NCI-H2196 treated with DMSO at 0.1 percent for 48 hours (cell line): ENCODE measurements around the gene ITIH3.
"Not testable (repeated sequence)": the region's sequence is repeated elsewhere in the genome, so short reads cannot be mapped to it uniquely, and the experiment has no call there.

Source experiments
- DNase-seq: peaks from one replicate; lab custom pipeline; 2025; ENCODE audit not compliant: unreplicated experiment; lab: John Stamatoyannopoulos, UW

The ITIH3 gene, protein sequence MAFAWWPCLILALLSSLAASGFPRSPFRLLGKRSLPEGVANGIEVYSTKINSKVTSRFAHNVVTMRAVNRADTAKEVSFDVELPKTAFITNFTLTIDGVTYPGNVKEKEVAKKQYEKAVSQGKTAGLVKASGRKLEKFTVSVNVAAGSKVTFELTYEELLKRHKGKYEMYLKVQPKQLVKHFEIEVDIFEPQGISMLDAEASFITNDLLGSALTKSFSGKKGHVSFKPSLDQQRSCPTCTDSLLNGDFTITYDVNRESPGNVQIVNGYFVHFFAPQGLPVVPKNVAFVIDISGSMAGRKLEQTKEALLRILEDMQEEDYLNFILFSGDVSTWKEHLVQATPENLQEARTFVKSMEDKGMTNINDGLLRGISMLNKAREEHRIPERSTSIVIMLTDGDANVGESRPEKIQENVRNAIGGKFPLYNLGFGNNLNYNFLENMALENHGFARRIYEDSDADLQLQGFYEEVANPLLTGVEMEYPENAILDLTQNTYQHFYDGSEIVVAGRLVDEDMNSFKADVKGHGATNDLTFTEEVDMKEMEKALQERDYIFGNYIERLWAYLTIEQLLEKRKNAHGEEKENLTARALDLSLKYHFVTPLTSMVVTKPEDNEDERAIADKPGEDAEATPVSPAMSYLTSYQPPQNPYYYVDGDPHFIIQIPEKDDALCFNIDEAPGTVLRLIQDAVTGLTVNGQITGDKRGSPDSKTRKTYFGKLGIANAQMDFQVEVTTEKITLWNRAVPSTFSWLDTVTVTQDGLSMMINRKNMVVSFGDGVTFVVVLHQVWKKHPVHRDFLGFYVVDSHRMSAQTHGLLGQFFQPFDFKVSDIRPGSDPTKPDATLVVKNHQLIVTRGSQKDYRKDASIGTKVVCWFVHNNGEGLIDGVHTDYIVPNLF

DNA sequence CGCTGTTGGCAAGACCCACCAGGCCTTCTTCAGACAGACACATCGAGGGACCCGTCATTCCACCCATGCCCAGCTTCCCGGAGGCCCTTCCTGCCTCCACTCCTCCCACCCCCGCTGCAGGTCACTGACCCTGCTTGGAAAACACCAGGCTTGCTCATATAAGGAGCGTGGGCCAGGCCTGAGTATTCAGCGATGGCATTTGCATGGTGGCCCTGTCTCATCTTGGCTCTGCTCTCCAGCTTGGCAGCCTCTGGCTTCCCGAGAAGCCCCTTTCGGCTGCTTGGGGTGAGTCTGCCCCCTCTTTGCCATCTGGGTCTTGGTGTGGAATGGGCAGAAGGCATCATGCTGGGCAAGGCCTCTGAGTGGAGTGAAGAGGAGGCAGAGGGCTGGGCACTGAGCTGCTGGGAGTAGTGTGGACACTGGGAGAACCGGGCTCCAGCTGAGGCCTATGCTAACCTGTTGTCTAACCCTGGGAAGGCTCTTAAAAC, at the start of gene ITIH3:
Gene ITIH3, plus strand, starts transcription at position 185 of the 488 bp plus-strand sequence. Its CDS starts 8 bp downstream, at position 193.
- no peak for DNase-seq

DNA sequence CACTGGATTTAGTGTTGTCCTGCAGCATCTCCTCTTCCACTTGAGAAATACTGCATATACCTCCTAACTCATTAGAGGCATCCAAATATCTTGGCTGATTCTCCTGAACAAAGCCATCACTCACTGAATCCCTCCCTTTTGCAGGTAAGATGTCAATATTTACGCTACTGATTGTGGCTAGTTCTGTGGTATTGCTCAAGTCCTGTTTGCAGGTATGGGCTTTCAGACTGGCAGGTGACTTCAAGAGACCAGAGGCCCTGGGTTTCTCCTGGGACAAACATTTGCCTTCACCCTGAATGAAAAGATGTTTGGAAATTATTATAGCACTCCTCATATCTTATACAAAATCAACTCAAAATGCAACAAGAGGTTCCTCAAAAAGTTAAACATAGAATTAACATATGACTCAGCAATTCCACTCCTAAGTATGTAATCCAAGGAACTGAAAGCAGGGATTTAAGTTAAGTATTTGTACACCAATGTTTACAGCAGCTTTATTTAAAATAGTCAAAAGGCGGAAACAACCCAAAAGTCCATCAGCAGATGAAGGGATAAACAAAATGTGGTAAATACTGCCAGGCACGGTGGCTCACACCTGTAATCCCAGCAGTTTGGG, 42.4 kb upstream of the ITIH3 start:
- no peak for DNase-seq

DNA sequence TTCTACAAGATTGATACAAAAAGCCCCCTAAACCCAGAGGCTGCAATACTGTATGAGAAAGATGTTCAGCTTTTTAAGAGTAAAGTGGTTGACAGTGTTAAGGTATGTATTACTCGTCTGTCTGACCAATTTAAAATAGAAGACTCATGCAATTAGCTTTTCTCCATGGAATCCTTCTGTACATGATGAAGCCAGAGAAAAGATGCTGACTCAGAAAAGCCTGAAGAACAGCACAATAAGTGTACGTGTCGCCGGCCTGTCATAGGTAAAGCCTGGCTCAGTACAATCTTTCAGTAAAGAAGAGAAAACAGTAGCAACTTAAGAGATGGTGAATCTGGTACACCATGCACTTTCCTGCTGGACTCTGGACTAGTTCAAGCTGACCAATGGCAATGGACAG, 40.2 kb upstream of the ITIH3 start:
- no peak for DNase-seq

DNA sequence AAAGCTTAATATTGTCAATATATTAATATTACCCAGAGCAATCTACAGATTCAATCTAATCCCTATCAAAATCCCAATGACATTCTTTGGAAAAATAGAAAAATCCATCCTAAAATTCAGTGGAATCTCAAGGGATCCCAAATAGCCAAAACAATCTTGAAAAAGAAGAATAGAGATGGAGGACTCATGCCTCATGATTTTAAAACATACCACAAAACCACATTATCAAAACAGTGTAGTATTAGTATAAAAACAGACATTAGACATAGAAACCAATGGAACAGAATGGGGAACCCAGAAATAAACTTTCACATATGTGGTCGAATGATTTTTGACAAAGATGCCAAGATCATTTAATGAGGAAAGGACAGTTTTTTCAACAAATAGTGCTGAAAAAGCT, 38.5 kb upstream of the ITIH3 start:
- no peak for DNase-seq

DNA sequence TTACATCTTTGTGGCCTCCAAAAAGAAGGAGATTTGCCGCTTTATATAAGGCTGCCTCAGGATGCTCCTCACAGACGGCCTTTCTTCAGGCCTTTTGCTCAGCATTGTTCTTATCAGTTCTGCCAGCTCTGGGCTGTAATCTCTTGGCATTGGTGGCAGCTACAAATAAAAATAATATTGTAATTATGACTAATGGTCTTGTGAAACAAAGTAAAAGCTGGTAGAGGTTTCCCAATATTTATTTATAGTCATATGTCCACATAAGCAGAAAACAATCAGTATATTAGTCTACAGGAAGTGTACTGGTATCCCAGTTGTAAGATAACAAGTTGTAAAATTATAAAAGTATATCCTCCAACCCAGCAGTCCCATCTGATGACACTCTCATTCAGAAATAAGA, 31.1 kb upstream of the ITIH3 start:
- DNase-seq: no peak

DNA sequence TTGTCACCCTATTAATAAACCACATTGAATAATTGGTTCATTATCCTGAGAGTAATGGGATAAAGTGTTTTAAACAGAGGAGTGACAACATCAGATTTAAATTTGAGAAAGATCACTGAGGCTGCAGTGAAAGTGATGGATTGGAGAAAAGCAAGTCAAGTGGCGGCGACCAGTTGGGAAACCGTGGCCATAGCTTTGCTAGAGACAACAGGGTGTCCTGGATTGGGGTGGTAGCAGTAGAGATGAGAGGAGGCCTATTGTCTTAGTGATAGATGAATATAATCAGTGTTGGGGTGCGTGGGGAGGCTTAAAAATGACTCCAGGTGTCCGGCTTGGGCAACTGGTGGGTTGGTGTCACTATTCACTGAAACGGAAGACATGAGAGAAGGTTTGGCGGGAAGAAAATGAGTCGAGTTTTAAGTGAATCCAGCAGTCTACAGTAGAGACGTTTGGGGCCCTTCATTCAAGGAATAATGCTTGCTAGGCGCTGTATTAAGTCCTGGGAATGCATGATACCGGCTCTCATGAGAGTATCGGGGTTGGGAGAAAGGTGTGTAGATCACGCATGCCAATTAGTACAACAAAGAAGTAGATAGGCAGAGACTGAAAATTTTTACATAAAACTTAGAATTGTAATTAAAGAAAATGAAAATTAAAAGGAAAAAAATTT, 24.7 kb upstream of the ITIH3 start:
- no peak for DNase-seq

DNA sequence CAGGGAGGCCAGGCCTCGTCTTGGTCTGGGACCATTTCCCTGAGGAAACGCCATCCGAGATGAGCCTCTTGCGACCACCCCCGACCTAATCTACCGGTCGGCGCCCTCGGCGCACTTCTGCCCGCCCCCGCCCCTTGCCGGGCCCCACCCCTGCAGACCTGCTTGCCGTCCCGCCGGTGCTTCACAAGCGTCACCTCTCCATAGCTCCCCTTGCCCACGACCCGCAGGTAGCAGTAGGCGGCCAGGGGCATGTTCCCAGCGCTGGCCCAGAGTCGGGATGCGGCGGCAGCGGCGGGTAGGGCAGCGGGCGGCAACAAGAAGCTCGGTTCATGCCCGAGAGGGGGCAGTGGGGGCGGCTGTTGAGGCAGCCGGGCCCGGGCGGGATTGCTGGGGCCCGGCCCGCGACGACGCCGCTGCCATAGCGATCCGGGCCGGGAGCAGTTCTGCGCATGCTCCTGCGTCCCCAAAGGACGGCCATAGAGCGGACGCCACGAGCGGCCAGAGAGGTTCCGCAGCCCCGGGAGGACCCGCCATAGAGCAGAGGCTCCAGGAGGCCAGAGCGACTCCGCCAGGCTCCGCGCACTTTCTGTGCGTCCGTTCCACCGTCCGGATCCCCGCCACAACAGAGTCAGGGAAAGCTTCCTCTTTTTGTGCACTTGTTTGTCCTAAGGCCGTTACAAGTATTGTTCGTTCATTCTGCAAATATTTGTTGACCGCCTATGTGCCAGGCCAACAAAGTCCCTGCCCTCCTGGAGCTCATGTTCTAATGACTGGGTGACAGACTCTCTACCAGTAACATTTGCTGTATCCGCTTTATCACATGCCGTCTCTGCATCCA, 23.9 kb upstream of the ITIH3 start, which contains the start of gene NEK4:
Gene NEK4, minus strand, starts transcription at position 445 of the 838 bp plus-strand sequence. Its CDS starts 194 bp downstream, at position 251.
- DNase-seq: peak; percentile 68

DNA sequence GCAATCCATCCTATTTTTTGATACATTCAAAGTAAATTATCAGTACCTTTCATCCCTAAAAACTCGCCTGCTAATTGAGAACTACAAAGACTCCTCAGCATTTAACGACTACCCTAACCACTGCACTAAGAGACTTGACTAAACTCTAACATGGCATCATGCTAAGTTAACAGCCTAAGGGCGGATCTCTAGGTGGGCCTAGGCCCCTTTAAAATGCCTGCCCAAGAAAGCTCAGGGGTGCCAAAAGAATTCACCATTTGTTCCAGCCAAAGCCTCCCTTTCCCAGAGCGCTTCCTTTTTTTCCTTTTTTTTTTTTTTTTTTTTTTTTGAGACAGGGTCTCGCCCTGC, 23.3 kb upstream of the ITIH3 start:
- no peak for DNase-seq

DNA sequence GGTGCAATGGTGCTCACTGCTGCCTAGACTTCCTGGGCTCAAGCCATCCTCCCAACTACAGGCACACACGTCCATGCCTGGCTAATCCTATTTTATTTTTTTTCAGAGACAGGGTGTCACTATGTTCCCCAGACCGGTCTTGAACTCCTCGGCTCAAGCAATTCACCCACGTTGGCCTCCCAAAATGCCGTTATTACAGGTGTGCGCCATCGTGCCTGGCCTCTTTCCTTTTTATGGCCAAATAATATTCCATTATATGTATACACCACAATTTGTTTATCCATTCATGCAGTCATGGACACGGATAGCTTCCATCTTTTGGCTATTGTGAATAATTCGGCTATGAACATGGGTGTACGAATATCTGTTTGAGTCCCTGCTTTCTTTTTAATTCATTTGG, 22.9 kb upstream of the ITIH3 start:
- no peak for DNase-seq

DNA sequence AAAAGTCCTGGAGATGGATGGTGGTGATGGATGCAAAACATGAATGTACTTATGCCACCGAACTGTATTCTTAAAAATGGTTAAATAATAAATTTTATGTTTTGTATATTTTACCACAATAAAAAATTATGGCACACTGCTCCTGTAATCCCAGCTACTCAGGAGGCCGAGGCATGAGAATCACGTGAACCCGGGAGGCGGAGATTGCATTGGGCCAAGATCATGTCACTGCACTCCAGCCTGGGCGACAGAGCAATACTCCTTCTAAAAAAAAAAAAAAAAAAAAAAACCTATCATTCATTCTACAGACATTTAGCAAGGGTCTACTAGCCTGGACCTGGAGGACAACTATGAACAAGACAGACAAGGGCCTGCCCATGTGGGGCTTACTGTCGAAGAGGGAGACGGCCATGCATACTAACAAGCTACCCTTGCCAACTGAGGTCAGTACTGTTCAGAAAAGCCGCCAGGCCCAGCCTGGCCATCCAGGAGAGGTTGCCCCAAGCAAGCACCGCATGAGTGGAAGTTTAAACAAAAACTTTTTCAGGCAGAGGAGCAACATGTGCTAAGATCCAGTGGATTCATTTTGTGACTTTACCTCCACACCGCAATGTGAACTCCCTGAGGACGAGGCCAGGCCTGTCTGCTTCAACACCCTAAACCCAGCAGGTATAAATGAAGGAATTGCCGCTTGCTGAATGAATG, 21.1 kb upstream of the ITIH3 start:
- no peak for DNase-seq

DNA sequence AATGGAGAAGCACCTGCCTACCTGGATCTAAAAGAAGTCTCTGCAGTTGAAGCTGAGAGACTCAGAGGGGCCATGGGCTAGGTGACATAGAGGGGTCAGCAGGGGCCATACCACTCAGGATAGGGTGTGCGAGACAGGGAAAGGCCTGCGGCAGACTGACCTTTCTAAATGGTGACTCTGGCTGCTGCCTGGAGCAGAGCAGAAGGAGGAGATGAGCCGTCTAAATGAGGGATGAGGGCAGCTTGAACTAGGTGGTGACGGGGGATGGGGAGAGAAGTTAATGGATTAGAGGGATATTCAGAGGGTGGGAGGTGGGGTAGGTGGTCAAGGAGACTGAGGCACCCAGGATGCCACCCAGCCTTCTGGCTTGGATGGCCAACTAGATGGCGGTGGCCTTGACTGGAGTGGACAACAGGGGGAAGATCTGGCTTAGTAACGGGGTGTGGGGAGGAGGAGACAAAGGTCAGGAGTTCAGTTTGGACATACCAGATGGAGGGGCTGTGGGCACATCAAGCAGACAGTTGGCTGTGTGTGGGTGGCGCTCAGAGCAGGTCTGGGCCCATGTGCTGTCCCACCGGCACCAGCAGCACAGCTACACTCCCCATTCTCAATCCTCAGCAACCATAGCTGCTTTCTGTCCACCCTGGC, 20.4 kb upstream of the ITIH3 start:
- DNase-seq: no peak

DNA sequence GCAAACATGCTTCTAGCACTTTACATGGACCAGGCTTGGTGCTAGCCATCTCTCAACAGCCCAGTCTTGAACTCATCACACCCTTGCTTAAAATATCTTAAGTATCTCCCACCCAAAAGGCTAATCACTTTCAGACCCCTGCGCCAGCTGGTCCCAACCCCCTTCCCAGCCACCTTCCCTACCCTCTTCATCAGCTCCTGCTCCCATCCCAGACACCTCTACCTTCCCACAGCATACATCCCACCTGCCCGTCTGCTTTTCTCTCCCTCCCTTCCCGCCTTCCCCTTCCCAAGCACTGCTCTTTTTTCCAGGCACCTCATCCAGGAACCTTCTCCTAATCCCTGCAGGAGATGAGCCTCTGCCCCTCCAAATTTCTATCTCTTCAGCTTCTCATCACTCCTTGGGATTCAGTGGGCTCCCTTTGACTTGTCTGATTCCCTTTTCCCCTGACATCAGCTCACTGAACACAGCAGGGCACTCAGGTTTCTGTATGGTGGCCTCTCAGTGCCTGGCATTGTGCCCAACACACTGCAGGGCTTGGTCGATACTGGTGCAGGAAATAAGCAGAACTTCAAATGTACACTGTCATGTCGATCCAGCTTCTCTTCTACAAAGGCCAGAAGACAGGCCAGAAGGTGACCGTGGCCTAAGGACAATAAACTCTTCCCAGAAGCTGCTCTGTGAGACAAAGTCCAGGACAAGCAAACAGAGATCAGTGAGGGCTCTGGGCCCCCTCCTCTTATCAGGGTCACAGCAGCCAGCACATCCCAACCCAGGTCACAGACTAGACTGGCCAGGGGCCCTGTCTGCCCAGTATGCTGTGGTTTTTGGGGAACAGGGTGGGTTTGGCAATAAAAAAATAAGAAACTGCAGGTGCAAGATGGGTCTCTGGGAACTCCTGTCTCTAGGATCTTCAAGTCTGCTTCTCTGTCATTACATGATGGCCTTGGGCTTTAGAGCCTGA, 19.4 kb upstream of the ITIH3 start:
- no peak for DNase-seq

DNA sequence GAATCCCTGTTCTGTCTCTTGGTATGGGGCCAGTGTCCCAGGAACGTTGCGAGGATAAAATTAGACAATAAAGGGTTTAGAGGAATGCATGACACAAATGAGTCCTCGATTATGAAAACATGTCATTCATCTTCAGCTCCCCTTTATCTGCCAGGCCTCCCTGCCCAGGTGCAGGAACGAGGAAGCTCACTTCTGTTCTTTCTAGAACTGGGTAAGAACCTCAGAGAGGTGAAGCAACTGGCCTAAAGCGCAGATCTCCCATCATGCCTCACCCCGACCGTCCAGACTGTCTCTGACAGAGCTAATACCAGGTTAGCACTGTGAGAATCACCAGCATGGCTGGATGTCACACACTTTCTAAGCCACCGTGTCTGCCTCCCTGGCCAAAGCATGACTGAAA, 18.7 kb upstream of the ITIH3 start:
- DNase-seq: no peak

DNA sequence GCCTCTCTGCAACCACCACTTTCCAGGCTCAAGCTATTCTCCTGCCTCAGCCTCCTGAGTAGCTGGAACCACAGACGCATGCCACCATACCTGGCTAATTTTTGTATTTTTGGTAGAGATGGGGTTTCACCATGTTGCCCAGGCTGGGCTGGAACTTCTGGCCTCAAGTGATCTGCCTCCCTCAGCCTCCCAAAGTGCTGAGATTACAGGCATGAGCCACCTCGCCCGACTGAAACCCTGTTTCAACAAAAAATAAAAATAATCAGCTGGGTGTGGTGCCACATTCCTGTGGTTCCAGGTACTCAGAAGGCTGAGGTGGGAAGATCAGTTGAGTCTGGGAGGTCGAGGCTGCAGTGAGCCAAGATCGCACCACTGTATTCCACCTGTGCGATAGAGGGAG, 18.1 kb upstream of the ITIH3 start:
- not testable (repeated sequence) for DNase-seq

DNA sequence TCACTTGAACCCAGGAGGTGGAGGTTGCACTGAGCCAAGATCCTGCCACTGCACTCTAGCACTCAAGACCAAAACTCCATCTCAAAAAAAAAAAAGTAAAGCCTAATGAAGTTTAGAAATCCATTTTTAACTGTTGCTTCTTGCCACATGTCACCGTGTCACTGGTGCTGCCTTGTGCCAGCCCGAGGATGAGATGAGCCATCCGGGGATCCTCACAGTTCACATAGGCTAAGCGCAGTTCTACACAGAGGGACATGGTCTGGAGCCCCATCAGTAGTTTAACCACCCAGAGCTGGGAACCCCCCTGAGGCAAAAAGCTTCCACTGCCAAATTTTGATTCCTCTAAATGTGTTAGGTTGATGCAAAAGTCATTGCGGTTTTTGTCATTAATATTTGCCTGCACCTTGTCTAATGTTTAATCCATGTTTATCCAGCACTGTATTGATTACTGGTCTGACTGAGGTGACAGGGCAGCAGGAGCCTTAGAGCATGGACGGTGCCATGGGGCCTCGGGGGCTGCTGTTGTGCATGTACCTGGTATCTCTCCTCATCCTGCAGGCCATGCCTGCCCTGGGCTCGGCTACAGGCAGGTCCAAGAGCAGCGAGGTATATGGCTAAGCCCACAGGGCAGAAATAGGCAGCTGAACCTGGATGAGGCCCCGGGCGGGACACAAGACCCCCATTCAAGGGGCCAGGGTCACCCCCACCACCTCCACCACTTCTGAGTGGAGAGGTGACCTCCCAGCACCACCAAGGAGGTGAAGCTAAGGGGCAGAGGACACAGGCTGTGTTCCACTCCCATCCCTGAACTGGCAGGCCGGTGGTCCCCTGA, 17.3 kb upstream of the ITIH3 start, which contains the start of gene ITIH1:
Gene ITIH1, plus strand, starts transcription at position 473 of the 832 bp plus-strand sequence. Its CDS starts 17 bp downstream, at position 490.
- no peak for DNase-seq

DNA sequence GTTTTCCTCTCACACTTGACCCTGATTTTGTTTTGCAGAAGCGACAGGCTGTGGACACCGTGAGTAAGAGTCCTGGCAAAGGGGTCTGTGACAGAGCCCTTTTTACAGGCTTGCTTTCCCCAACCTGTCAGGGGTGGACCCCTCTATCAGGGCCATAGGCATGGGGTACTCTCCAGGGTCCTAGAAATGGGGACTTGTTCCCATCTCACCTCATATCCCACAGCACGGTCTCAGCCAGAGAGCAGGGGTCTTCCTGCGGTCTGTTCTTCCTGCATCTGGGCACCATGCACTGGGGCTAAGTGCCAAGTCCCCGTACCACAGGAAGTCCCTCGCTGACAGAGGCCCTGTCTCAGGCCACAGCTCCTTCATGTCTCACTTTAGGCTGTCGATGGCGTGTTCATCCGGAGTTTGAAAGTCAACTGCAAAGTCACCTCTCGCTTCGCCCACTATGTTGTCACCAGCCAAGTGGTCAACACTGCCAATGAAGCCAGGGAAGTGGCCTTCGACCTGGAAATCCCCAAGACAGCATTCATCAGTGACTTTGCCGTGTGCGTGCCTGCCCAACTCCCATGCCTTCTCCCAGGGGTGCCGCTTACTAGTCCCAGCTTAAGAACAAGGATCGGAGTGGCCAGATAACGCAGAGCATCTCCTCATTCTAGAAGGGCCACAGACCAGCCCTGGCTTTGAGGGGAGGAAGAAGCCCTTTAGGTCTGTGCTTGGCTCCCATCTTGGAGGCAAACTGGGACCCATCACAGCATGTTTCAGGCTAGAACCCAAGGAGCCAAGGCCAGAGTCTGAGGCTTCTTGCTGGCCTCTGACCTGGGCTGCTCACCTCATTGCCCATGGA, 16.4 kb upstream of the ITIH3 start:
- no peak for DNase-seq
